Adipocyte (in vitro differentiated cells): ENCODE results near the gene DENND4B.

Experiments used
- DNase-seq: peaks from one replicate; pipeline ENCODE4 v3.0.0-alpha.2; 2015; ENCODE audit warnings: low read depth
- H3K27me3 ChIP-seq: replicated peaks from 2 replicates; pipeline ENCODE4 v1.7.0; 2013; ENCODE audit warnings: mild to moderate bottlenecking, low read length, moderate library complexity; ENCODE audit not compliant: control insufficient read depth, insufficient read depth
- H3K36me3 ChIP-seq: 2 replicates; pipeline ENCODE4 v1.7.0; 2013; ENCODE audit warnings: low read length, mild to moderate bottlenecking, moderate library complexity; ENCODE audit not compliant: control insufficient read depth, insufficient read depth, severe bottlenecking
- H3K4me1 ChIP-seq: 2 replicates; pipeline ENCODE4 v1.7.0; 2013; ENCODE audit warnings: mild to moderate bottlenecking, low read length, moderate library complexity; ENCODE audit not compliant: control insufficient read depth, insufficient read depth
- H3K4me3 ChIP-seq: 2 replicates; pipeline ENCODE4 v1.7.0; 2013; ENCODE audit warnings: mild to moderate bottlenecking, low read length, moderate library complexity
- H3K9ac ChIP-seq: 2 replicates; pipeline ENCODE4 v1.7.0; 2013; ENCODE audit warnings: mild to moderate bottlenecking, low read length, moderate library complexity
- H3K9me3 ChIP-seq: 2 replicates; pipeline ENCODE4 v1.7.0; 2013; ENCODE audit warnings: mild to moderate bottlenecking, low read length, moderate library complexity; ENCODE audit not compliant: control insufficient read depth

DENND4B gene

GRCh38 chr1:153957744-153958110, 11.2 kb upstream of the DENND4B start:
- no peaks in the 10 kb centered on the region for H3K9me3 ChIP-seq
- peak; percentile 54 for DNase-seq
- H3K27me3 ChIP-seq: no peaks in the 10 kb centered on the region
- H3K4me3 ChIP-seq: peak overlapping the region; percentile 94
- H3K4me1 ChIP-seq: peaks cover 40% of the 10 kb centered on the region
- peak overlapping the region; percentile 97 for H3K9ac ChIP-seq
- peaks cover 16% of the 10 kb centered on the region for H3K36me3 ChIP-seq

GRCh38 chr1:153956997-153957715, 10.6 kb upstream of the DENND4B start:
- Histone ChIP-seq H3K9ac (peak overlapping the region; percentile 97), H3K27me3 (no peaks in the 10 kb centered on the region), H3K9me3 (no peaks in the 10 kb centered on the region), H3K4me1 (peaks cover 34% of the 10 kb centered on the region), H3K4me3 (peak overlapping the region; percentile 94), H3K36me3 (peaks cover 22% of the 10 kb centered on the region)
- peak; percentile 4 for DNase-seq

- Histone ChIP-seq H3K9ac (no peak overlapping the region), H3K27me3 (no peaks in the 10 kb centered on the region), H3K4me1 (peaks cover 25% of the 10 kb centered on the region), H3K36me3 (peaks cover 35% of the 10 kb centered on the region), H3K9me3 (no peaks in the 10 kb centered on the region), H3K4me3 (no peak overlapping the region)
- no peak for DNase-seq
These were observed 8.3 kb upstream of the DENND4B start for GRCh38 chr1:153954826-153955225.

- H3K36me3 ChIP-seq: peaks cover 39% of the 10 kb centered on the region
- no peaks in the 10 kb centered on the region for H3K27me3 ChIP-seq
- peaks cover 22% of the 10 kb centered on the region for H3K4me1 ChIP-seq
- no peak for DNase-seq
- H3K9ac ChIP-seq: no peak overlapping the region
- no peaks in the 10 kb centered on the region for H3K9me3 ChIP-seq
- H3K4me3 ChIP-seq: no peak overlapping the region
These were observed 7.4 kb upstream of the DENND4B start for GRCh38 chr1:153953859-153954365.

GRCh38 chr1:153951801-153952200, 5.3 kb upstream of the DENND4B start:
- Histone ChIP-seq H3K4me1 (peaks cover 18% of the 10 kb centered on the region), H3K36me3 (peaks cover 53% of the 10 kb centered on the region), H3K27me3 (no peaks in the 10 kb centered on the region), H3K9me3 (no peaks in the 10 kb centered on the region), H3K4me3 (no peak overlapping the region), H3K9ac (no peak overlapping the region)
- no peak for DNase-seq

GRCh38 chr1:153951183-153951582, 4.7 kb upstream of the DENND4B start:
- H3K9me3 ChIP-seq: no peaks in the 10 kb centered on the region
- DNase-seq: no peak
- peaks cover 13% of the 10 kb centered on the region for H3K4me1 ChIP-seq
- no peak overlapping the region for H3K4me3 ChIP-seq
- peaks cover 53% of the 10 kb centered on the region for H3K36me3 ChIP-seq
- H3K27me3 ChIP-seq: no peaks in the 10 kb centered on the region
- H3K9ac ChIP-seq: no peak overlapping the region

GRCh38 chr1:153945795-153946621, 510 bp downstream of the DENND4B start:
- Histone ChIP-seq H3K4me3 (peak overlapping the region; percentile 84), H3K36me3 (peaks cover 38% of the 10 kb centered on the region), H3K9ac (peak overlapping the region; percentile 88), H3K9me3 (no peaks in the 10 kb centered on the region), H3K27me3 (no peaks in the 10 kb centered on the region), H3K4me1 (peaks cover 22% of the 10 kb centered on the region)
- peak; percentile 86 for DNase-seq

- peak; percentile 47 for DNase-seq
- Histone ChIP-seq H3K9me3 (no peaks in the 10 kb centered on the region), H3K9ac (peak overlapping the region; percentile 88), H3K4me3 (peak overlapping the region; percentile 84), H3K36me3 (peaks cover 38% of the 10 kb centered on the region), H3K4me1 (peaks cover 22% of the 10 kb centered on the region), H3K27me3 (no peaks in the 10 kb centered on the region)
These were observed 1.3 kb downstream of the DENND4B start for GRCh38 chr1:153945131-153945794.

- Histone ChIP-seq H3K9ac (peak overlapping the region; percentile 88), H3K4me3 (peak overlapping the region; percentile 84), H3K4me1 (peaks cover 22% of the 10 kb centered on the region), H3K36me3 (peaks cover 39% of the 10 kb centered on the region), H3K9me3 (no peaks in the 10 kb centered on the region), H3K27me3 (no peaks in the 10 kb centered on the region)
- DNase-seq: no peak
These were observed 1.7 kb downstream of the DENND4B start for GRCh38 chr1:153944827-153945117.

- Histone ChIP-seq H3K36me3 (peaks cover 40% of the 10 kb centered on the region), H3K9me3 (no peaks in the 10 kb centered on the region), H3K9ac (no peak overlapping the region), H3K4me3 (no peak overlapping the region), H3K4me1 (peaks cover 22% of the 10 kb centered on the region), H3K27me3 (no peaks in the 10 kb centered on the region)
- peak; percentile 8 for DNase-seq
These were observed 2.3 kb downstream of the DENND4B start for GRCh38 chr1:153944005-153944826.
